Endodermal cell (in vitro differentiated cells): ENCODE results near the gene CTBP1. TPM values are rescaled to one million over a fixed set of nuclear protein-coding genes. Genes with fewer than 3 reads are reported as not detected.

Experiments used
- DNase-seq: peaks from one replicate; pipeline ENCODE4 v3.0.0-alpha.2; 2017
- H3K27ac ChIP-seq: 2 replicates; pipeline ENCODE4 v1.5.1; 2013; ENCODE audit warnings: mild to moderate bottlenecking, low read depth, low read length, moderate library complexity
- H3K27me3 ChIP-seq: 2 replicates; pipeline ENCODE4 v1.6.1; 2013; ENCODE audit warnings: mild to moderate bottlenecking, low read length, moderate library complexity; ENCODE audit not compliant: insufficient read depth, control insufficient read depth, poor library complexity, severe bottlenecking
- H3K36me3 ChIP-seq: 2 replicates; pipeline ENCODE4 v1.7.0; 2013; ENCODE audit warnings: mild to moderate bottlenecking, low read length, moderate library complexity; ENCODE audit not compliant: control insufficient read depth, insufficient read depth
- H3K4me1 ChIP-seq: one replicate; pipeline ENCODE4 v1.7.0; 2013; ENCODE audit warnings: low read length; ENCODE audit not compliant: control insufficient read depth, insufficient read depth
- H3K4me3 ChIP-seq: 2 replicates; pipeline ENCODE4 v1.5.1; 2013; ENCODE audit warnings: mild to moderate bottlenecking, low read length, moderate library complexity
- H3K9ac ChIP-seq: 2 replicates; pipeline ENCODE4 v1.6.1; 2013; ENCODE audit warnings: mild to moderate bottlenecking, low read length, moderate library complexity; ENCODE audit not compliant: poor library complexity, severe bottlenecking; ENCODE audit errors: extremely low read depth
- H3K9me3 ChIP-seq: 2 replicates; pipeline ENCODE4 v1.6.1; 2013; ENCODE audit warnings: mild to moderate bottlenecking, low read length, moderate library complexity; ENCODE audit not compliant: control insufficient read depth
- H3K27ac Mint-ChIP-seq: 2 replicates; pipeline ENCODE4 v1.8.0; 2020; ENCODE audit warnings: mixed read lengths
- H3K27me3 Mint-ChIP-seq: 2 replicates; pipeline ENCODE4 v1.8.0; 2021; ENCODE audit warnings: mild to moderate bottlenecking, mixed read lengths; ENCODE audit not compliant: insufficient read depth
- H3K36me3 Mint-ChIP-seq: 2 replicates; pipeline ENCODE4 v1.8.0; 2020; ENCODE audit warnings: low read depth, mixed read lengths
- H3K4me1 Mint-ChIP-seq: 2 replicates; pipeline ENCODE4 v1.8.0; 2020; ENCODE audit warnings: mixed read lengths
- H3K4me3 Mint-ChIP-seq: 2 replicates; pipeline ENCODE4 v1.8.0; 2020; ENCODE audit warnings: mild to moderate bottlenecking, moderate library complexity, mixed read lengths
- H3K9me3 Mint-ChIP-seq: 2 replicates; pipeline ENCODE4 v1.8.0; 2020; ENCODE audit warnings: mild to moderate bottlenecking, mixed read lengths
- WGBS, 2 experiments: methylation state at CpG; one replicate each; pipeline versions ENCODE4 v1.1.5 to v1.1.7; 2013; ENCODE audit warnings: missing lambda C conversion rate in 2 of 2, mixed read lengths in 1 of 2; ENCODE audit not compliant: insufficient coverage in 1 of 2, insufficient read length in 1 of 2; 5-methylcytosine and 5-hydroxymethylcytosine counted together
- total RNA-seq, 2 donors: library from RNA; stranded (reverse); fragmentation: NEBNext Ultra II Directional in 1 of 2; extraction: Animal tissue kit (Norgen Biotek cat#: 25700) in 1 of 2; gene quantifications; 2 replicates in 1 of 2; 3 replicates in 1 of 2; pipeline ENCODE4 v1.2.1, GENCODE V29; 2021
- TF ChIP-seq, protein P1 (sequence below): fragments of 200-600 bp; sonication (generic); conservative IDR thresholded peaks from 2 replicates; pipeline ENCODE4 v1.5.0; 2021; ENCODE audit warnings: antibody characterized with exemption, mild to moderate bottlenecking

Gene CTBP1
- total RNA-seq, 2 donors from 2014 or later, result 181 to 189 TPM

DNA sequence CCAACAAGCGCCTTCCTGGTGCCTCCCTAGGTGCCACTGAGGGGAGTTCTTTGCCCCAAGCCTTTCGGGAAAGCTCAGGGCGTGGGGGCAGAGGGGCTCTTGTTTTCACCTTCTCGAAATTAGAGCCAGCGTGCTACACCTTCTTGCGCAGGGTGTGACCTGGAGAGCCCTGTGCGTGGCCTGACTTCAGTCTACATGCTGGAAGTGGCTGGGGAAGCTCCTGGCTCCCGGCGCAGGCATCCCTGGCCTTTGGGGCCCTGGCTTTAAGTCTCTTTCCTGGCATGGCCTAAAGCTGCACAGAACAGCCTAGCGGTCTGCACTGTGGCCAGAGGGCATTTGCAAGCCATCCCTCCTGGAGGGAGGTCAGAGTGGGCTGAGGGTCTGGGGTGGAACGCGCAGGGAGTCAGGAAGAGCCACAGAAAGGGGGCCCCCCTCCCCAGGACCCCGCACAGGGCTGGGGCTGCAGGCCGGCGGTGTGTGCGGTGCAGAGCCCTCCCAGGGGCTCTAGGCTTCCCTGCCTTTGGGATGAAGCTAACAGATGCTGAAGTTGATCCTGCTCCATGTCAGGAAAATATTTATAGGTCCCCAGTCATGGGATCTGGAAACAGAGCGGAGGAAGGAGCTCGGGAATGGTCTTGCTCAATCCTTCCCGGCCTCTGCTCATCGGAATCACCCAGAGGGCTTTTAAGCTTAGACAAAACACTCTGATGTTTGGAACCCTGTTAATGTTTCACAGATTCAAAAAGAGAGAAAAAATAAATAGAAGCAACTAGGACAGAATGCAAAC is 75.8 kb downstream of the CTBP1 start:
- TF ChIP-seq, protein P1, sequence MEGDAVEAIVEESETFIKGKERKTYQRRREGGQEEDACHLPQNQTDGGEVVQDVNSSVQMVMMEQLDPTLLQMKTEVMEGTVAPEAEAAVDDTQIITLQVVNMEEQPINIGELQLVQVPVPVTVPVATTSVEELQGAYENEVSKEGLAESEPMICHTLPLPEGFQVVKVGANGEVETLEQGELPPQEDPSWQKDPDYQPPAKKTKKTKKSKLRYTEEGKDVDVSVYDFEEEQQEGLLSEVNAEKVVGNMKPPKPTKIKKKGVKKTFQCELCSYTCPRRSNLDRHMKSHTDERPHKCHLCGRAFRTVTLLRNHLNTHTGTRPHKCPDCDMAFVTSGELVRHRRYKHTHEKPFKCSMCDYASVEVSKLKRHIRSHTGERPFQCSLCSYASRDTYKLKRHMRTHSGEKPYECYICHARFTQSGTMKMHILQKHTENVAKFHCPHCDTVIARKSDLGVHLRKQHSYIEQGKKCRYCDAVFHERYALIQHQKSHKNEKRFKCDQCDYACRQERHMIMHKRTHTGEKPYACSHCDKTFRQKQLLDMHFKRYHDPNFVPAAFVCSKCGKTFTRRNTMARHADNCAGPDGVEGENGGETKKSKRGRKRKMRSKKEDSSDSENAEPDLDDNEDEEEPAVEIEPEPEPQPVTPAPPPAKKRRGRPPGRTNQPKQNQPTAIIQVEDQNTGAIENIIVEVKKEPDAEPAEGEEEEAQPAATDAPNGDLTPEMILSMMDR, result no peak
- peaks cover 68% of the 10 kb centered on the region for H3K27me3 ChIP-seq
- no peaks in the 10 kb centered on the region for H3K4me1 ChIP-seq
- no peaks in the 10 kb centered on the region for H3K9me3 ChIP-seq
- no peak overlapping the region for H3K9ac ChIP-seq
- peaks cover 2% of the 10 kb centered on the region for H3K36me3 Mint-ChIP-seq
- H3K9me3 Mint-ChIP-seq, result peaks cover 2% of the 10 kb centered on the region
- WGBS, 2 experiments, result 74 to 79% methylated on average over 19 to 20 of the region's 20 CpGs
- no peak overlapping the region for H3K27ac Mint-ChIP-seq
- H3K27ac ChIP-seq, result no peak overlapping the region
- peak; percentile 63 for DNase-seq
- H3K27me3 Mint-ChIP-seq, result peaks cover 73% of the 10 kb centered on the region
- H3K4me3 ChIP-seq, result no peak overlapping the region
- H3K4me1 Mint-ChIP-seq, result peaks cover 2% of the 10 kb centered on the region
- H3K36me3 ChIP-seq, result no peaks in the 10 kb centered on the region
- no peak overlapping the region for H3K4me3 Mint-ChIP-seq

DNA sequence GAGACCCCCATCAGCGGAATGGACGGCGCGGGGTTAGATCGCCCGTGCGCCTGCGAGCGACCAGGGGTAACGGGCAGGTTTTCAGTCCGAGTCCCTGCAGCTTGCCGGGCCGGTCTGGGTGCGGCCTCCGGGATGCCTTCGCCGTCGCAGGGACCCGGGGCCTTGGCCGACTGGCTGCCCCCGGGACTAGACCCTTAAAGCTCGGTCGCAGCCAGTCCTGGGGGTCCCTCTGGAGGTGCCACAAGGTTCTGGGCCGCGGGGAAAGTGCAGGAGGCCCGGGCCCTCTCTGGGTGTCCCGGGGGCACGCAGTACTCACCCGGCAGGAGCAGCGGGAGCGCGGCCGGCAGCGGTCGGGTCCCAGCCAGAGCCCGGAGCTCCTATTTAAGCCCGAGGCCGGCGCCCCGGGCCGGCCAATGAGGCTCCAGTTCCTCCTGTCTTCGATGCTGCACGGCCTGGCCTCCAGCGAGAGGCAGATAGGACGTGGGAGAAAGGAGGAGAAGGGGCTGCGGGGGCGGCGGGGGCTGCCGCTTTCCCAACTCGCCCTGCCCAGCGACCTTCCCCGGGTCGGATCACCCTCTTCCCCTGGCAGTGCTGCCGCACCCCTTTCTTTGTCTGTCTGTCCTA is 76.6 kb downstream of the CTBP1 start, which contains the start of gene SPON2:
TSS of gene SPON2 (minus strand) at position 356 of the 624 bp plus-strand sequence.
- Histone ChIP-seq H3K27ac (no peak within 1 kb of the TSS), H3K9me3 (no peaks in the 10 kb centered on the region), H3K4me3 (no peak within 1 kb of the TSS), H3K27me3 (peaks cover 77% of the 10 kb centered on the region), H3K4me1 (no peaks in the 10 kb centered on the region), H3K36me3 (no peaks in the 10 kb centered on the region), H3K9ac (no peak within 1 kb of the TSS)
- peaks cover 2% of the 10 kb centered on the region for H3K4me1 Mint-ChIP-seq
- H3K27ac Mint-ChIP-seq, result no peak within 1 kb of the TSS
- TF ChIP-seq, protein P1, result no peak
- peaks cover 2% of the 10 kb centered on the region for H3K9me3 Mint-ChIP-seq
- H3K36me3 Mint-ChIP-seq, result peaks cover 2% of the 10 kb centered on the region
- peaks cover 81% of the 10 kb centered on the region for H3K27me3 Mint-ChIP-seq
- H3K4me3 Mint-ChIP-seq, result peak within 1 kb of the TSS; percentile 18
- DNase-seq, result peak; percentile 81
- WGBS, 2 experiments, result 7 to 9% methylated on average over 5 to 53 of the region's 54 CpGs

DNA sequence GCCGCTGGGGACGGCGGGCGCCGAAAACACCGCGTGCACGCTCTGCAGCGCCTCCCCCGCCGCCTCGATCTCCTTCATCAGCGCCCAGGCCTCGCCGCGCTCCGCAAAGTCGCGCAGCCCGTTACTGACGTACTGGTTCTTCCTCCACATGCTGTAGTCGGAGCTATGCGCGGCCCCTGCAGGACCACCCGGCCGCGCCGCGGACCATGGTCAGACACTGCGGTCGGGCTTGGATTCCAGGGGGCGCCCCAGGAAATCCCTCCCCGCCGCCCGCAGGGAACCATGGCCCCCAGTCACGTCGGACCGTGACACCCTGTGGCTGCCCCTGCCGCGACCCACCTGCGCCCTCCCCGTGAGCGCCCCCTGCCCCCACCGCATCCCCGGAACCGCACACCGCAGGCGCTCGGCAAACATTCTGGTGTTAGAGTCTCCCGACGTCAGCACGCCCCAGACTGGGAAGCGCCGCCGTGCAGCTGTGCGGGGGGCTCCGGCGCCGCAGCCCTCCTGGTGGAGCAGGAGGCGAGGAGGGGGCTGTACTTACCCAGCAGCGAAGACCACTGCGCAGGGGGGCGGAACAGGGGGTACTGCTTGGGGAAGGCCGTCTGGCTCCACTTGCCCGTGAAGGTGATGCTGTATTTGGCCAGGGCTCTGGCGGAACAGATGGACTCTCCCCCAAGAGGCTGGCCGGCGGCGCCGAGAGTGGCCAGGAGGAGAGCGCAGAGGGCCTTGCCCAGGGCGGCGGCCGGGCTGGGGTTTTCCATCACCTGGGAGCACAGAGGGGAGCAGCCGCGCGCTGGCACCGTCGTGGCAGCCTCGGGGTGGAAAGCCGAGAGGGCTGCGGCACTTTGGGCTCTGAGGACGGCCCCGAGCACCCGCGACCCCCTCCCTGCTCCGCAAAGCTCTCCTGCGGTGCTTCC is 77.4 kb downstream of the CTBP1 start:
- no peak overlapping the region for H3K27ac Mint-ChIP-seq
- Histone ChIP-seq H3K4me1 (no peaks in the 10 kb centered on the region), H3K36me3 (no peaks in the 10 kb centered on the region), H3K9me3 (no peaks in the 10 kb centered on the region), H3K9ac (no peak overlapping the region), H3K4me3 (no peak overlapping the region), H3K27me3 (peaks cover 78% of the 10 kb centered on the region), H3K27ac (no peak overlapping the region)
- H3K36me3 Mint-ChIP-seq, result peaks cover 2% of the 10 kb centered on the region
- H3K27me3 Mint-ChIP-seq, result peaks cover 86% of the 10 kb centered on the region
- H3K4me3 Mint-ChIP-seq, result peak overlapping the region; percentile 18
- TF ChIP-seq, protein P1, result peak; percentile 34
- DNase-seq, result peak; percentile 82
- 6 to 9% methylated on average over 18 to 88 of the region's 88 CpGs for WGBS, 2 experiments
- H3K9me3 Mint-ChIP-seq, result peaks cover 2% of the 10 kb centered on the region
- peaks cover 4% of the 10 kb centered on the region for H3K4me1 Mint-ChIP-seq
